ENCODE measurements around the gene ALG3.
A peak's percentile ranks its signal among the peaks of the same experiment; 100 is the strongest.

Gene ALG3

GRCh38 chr3:184234671-184235380 lies 13.9 kb downstream of the ALG3 start:
- DNase-seq = no peak

- DNase-seq = no peak
These were observed 14.5 kb downstream of the ALG3 start for GRCh38 chr3:184234224-184234623.

GRCh38 chr3:184233127-184233843 lies 15.5 kb downstream of the ALG3 start:
- DNase-seq = no peak

- DNase-seq = no peak
These were observed 17.1 kb downstream of the ALG3 start for GRCh38 chr3:184231671-184232070.

- no peak for DNase-seq
These were observed 17.9 kb downstream of the ALG3 start for GRCh38 chr3:184230603-184231528.

- DNase-seq = no peak
These were observed 18.6 kb downstream of the ALG3 start for GRCh38 chr3:184230081-184230602.

- peak; percentile 66 for DNase-seq
These were observed 19.2 kb downstream of the ALG3 start, which contains the start of gene VWA5B2 for GRCh38 chr3:184229394-184230080. Gene VWA5B2 (plus strand): TSS chr3:184229585. CDS start chr3:184230529, 944 bp downstream.

- no peak for DNase-seq
These were observed 20.2 kb downstream of the ALG3 start for GRCh38 chr3:184228376-184229137.

GRCh38 chr3:184227481-184227935 lies 21.3 kb downstream of the ALG3 start:
- DNase-seq = no peak

- no peak for DNase-seq
These were observed 24.8 kb downstream of the ALG3 start for GRCh38 chr3:184223946-184224345.

- DNase-seq = no peak
These were observed 26.2 kb downstream of the ALG3 start for GRCh38 chr3:184222521-184222920.

GRCh38 chr3:184218814-184219213 lies 29.9 kb downstream of the ALG3 start:
- no peak for DNase-seq

- DNase-seq = no peak
These were observed 37.0 kb downstream of the ALG3 start for GRCh38 chr3:184211718-184212117.

GRCh38 chr3:184211297-184211696 lies 37.5 kb downstream of the ALG3 start:
- no peak for DNase-seq

- no peak for DNase-seq
These were observed 39.4 kb downstream of the ALG3 start for GRCh38 chr3:184209146-184209923.

- no peak for DNase-seq
These were observed 45.2 kb downstream of the ALG3 start for GRCh38 chr3:184203526-184203925.

GRCh38 chr3:184200825-184201224 lies 47.9 kb downstream of the ALG3 start:
- DNase-seq = no peak

GRCh38 chr3:184198509-184198908 lies 50.3 kb downstream of the ALG3 start:
- DNase-seq = no peak

GRCh38 chr3:184196536-184196935 lies 52.2 kb downstream of the ALG3 start:
- no peak for DNase-seq

- no peak for DNase-seq
These were observed 54.7 kb downstream of the ALG3 start for GRCh38 chr3:184193991-184194539.
